Daoy (cell line): ENCODE measurements around the gene OTC. TPM values are rescaled to one million over a fixed set of nuclear protein-coding genes. Genes with fewer than 3 reads are reported as not detected.
A peak's percentile ranks its signal among the peaks of the same experiment; 100 is the strongest.

Experiments used
- DNase-seq: peaks from one replicate; pipeline ENCODE4 v3.0.0-alpha.2; 2015; ENCODE audit warnings: low read depth
- total RNA-seq: library from RNA; depleted of rRNA; stranded (reverse); fragments of >200 nt; shearing (Covaris generic); gene quantifications from 2 replicates; pipeline ENCODE4 v1.2.3, GENCODE V29; 2014; rRNA removed

The OTC gene
- not detected in 2 replicates for total RNA-seq

GRCh38 chrX:38352362-38352761 is at the start of gene OTC:
TSS of gene OTC (plus strand) at chrX:38352604. CDS start at chrX:38352697, 93 bp downstream.
- no peak for DNase-seq

GRCh38 chrX:38304010-38304409 is 48.4 kb upstream of the OTC start:
- no peak for DNase-seq

GRCh38 chrX:38305971-38306370 is 46.4 kb upstream of the OTC start:
- DNase-seq, result no peak

GRCh38 chrX:38311743-38312142 is 40.7 kb upstream of the OTC start:
- DNase-seq, result no peak

DNA sequence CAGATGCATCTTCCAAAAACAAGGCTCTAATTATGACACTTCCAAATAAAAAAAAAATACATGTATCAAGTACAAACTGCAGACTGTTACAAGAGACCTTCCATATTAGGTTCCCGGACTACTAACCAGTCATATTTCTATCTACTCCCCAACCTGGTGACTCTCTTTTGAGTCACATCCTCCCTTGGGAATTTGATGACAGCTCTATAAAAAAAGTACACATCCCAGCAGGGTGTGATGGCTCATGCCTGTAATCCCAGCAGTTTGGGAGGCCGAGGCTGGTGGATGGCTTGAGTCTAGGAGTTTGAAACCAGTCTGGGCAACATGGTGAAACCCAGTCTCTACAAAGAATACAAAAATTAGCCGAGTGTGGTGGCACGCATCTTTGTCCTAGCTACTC is 40.0 kb upstream of the OTC start:
- DNase-seq, result peak; percentile 84

DNA sequence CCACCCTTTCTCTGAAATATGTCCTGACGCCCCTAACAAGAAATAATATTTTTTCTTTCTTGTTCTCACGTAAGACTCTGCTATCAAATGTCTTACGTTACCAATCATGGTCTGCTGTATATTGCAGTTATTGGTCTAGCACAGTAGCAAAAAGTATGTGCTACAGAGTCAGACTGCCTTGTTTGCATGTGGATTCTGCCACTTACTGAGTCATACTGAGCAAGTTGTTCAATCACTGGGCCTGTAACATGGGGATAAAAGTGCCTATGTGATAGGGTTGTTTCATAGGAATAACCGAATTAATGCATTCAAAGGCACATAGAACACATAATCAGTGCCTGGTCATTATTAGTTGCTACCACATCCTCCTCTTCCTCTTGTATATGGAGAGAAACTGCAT is 39.2 kb upstream of the OTC start:
- peak; percentile 35 for DNase-seq

GRCh38 chrX:38315186-38315585 is 37.2 kb upstream of the OTC start:
- no peak for DNase-seq

DNA sequence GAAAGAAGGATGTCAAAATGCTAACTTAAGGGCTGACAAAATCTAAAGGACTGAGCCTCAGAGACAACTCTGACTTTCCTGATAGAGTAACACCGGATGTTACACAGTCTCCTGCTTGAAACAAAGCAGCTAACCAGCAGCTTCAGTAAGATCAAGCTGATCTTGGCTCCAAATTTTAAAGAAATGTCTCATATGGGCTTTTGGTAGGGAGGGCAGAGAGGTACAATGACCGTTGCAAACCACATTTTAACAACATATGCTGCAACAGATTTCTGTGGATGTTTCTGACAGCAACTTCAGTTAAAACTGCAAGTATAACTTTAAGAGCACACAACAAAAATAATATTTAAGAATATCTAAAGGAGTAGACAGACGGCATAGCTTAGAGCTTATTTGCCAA is 34.2 kb upstream of the OTC start:
- DNase-seq, result no peak

- no peak for DNase-seq
These were observed 33.8 kb upstream of the OTC start for GRCh38 chrX:38318606-38319005.

DNA sequence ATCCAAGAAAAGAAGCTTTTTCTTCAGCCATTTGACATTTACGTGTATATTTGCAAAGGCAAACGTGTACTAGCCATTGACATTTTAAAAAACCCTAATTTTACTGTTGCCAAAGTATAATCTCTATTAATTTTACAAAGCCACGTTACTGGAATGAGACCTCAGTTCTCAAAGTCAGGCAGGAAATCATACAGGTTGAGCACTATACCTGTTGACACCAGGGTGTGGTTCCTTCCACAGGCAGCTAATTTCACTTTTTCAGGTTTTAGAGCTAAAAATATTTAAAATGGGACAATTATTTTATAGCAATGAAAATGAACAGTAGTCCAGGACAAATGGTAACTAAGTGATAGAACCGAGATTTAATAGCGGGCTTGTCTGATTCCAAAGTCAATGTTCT is 31.6 kb upstream of the OTC start:
- no peak for DNase-seq

- DNase-seq, result no peak
These were observed 26.3 kb upstream of the OTC start for GRCh38 chrX:38326086-38326485.

GRCh38 chrX:38327007-38327774 is 25.2 kb upstream of the OTC start, which contains the start of gene RPGR:
TSS of gene RPGR (minus strand) at chrX:38327509. CDS start at chrX:38327367, 142 bp downstream.
- DNase-seq, result peak; percentile 95

DNA sequence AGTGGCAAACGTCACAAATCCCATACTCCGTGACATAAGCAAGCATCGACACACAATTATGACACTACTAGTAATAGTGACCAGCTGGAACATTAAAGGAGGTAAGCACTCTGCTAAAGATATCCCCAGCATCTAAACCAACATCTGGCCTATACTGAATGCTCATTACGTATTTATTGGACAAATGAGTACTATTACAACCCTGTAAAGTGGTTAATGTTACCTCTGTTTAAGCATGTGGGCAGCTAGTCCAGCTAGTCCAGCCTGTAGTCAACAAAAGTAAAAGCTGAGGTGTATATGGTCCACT is 24.7 kb upstream of the OTC start:
- no peak for DNase-seq

GRCh38 chrX:38332505-38332904 is 19.9 kb upstream of the OTC start:
- DNase-seq, result no peak

GRCh38 chrX:38335382-38335781 is 17.0 kb upstream of the OTC start:
- no peak for DNase-seq

DNA sequence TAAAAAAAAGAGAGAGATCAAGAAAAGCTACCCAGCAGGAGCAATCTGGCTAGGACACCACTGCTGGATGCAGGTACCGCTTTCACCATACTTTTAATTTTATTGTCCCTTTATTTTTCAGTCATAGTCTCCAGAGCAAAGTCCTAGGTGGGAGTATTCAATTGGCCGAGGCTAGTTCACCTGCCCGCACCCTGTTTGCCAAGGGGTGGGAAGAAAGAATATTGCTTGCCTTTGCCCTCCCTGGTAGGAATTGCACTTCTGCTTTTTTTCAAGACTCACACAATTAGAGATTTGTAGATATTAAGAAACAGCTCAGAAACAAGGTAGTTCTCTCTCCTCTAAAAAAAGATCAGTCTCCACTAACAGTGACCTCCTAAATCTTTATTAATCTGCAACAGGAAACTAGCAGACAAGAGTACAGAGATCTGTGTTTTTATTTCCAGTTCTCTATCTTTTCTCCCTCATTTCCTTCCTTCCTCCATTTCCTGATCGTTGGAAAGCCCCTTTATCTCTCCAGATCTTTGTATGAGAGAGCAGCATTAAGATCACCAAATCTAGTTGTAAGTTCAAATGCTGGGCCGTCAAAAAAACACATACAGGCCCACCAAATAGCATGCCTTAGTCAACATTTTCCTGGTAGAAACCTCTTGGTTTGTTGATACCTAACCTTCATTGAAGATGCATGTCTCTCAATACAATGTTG is 15.7 kb upstream of the OTC start:
- no peak for DNase-seq

GRCh38 chrX:38341442-38341841 is 11.0 kb upstream of the OTC start:
- DNase-seq, result no peak

GRCh38 chrX:38342853-38343778 is 9.3 kb upstream of the OTC start:
- DNase-seq, result no peak

DNA sequence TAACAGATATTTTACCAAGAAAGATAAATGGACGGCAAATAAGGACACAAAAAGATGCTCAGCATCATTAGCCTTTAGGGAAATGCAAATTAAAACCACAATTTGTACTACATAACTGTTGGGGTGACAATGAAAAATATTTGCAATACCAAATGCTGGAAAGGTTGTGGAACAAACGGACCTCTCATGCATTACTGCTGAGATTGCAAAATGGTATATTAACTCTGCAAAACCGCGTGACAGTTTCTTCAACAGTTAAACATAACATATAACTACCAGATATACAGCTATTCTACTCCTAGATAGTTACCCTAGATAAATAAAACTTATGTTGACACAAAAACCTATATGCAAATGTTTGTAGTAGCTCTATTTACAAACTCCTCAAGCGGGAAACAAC is 6.3 kb upstream of the OTC start:
- no peak for DNase-seq

- DNase-seq, result peak; percentile 47
These were observed 5.3 kb upstream of the OTC start for GRCh38 chrX:38347136-38347535.

DNA sequence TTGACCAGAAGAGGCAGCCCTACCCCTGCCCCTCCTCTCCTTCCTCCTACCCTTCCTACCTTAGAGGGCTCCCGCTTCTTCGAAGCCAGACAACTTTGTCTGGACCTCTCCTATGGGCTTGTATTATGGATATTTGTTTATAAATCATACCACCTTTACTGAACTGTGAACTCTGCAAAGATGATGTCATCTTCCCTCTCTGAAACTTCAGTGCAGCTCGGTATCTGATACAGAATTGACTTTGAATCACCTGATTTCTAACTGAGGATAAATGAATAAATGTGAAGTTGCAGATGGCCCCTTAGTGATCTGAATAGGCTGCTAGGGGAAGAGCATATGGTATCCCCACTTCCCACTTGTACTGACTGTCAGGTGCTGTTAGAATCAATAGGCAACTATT is 1.1 kb upstream of the OTC start:
- DNase-seq, result no peak

GRCh38 chrX:38356401-38356800 is 4.0 kb downstream of the OTC start:
- DNase-seq, result no peak
